H9 (cell line): Measurements from ENCODE around the gene TPP2. TPM values are rescaled to one million over a fixed set of nuclear protein-coding genes. Genes with fewer than 3 reads are reported as not detected.

Source experiments
- DNase-seq: peaks from one replicate; pipeline ENCODE4 v3.0.0-alpha.2; 2017
- H2AFZ ChIP-seq: one replicate; pipeline ENCODE4 v1.6.1; 2013; ENCODE audit warnings: mild to moderate bottlenecking, low read length, control low read depth, moderate library complexity
- H2AK5ac ChIP-seq: 2 replicates; pipeline ENCODE4 v1.6.1; 2013; ENCODE audit warnings: low read length, control low read depth, mixed read lengths; ENCODE audit not compliant: insufficient read length
- H2BK120ac ChIP-seq: one replicate; pipeline ENCODE4 v1.6.1; 2013; ENCODE audit warnings: low read depth, mild to moderate bottlenecking, low read length, control low read depth, inconsistent platforms; ENCODE audit not compliant: poor library complexity, severe bottlenecking
- H2BK12ac ChIP-seq: 2 replicates; pipeline ENCODE4 v1.6.1; 2013; ENCODE audit warnings: low read length, control low read depth, mixed read lengths, low read depth; ENCODE audit not compliant: insufficient read length
- H2BK15ac ChIP-seq: 2 replicates; pipeline ENCODE4 v1.6.1; 2013; ENCODE audit warnings: low read depth, low read length, control low read depth
- H2BK20ac ChIP-seq: one replicate; pipeline ENCODE4 v1.6.1; 2013; ENCODE audit warnings: low read depth, mild to moderate bottlenecking, low read length, control low read depth, inconsistent platforms; ENCODE audit not compliant: poor library complexity, severe bottlenecking
- H2BK5ac ChIP-seq: 2 replicates; pipeline ENCODE4 v1.6.1; 2013; ENCODE audit warnings: low read length, control low read depth, mixed read lengths; ENCODE audit not compliant: insufficient read length
- H3K14ac ChIP-seq: 2 replicates; pipeline ENCODE4 v1.6.1; 2013; ENCODE audit warnings: low read length, control low read depth; ENCODE audit not compliant: insufficient read depth
- H3K18ac ChIP-seq: 2 replicates; pipeline ENCODE4 v1.6.1; 2013; ENCODE audit warnings: low read depth, mild to moderate bottlenecking, mixed read lengths, low read length, control low read depth; ENCODE audit not compliant: insufficient read length
- H3K23ac ChIP-seq: 2 replicates; pipeline ENCODE4 v1.6.1; 2013; ENCODE audit warnings: low read length, control low read depth, mixed read lengths, low read depth; ENCODE audit not compliant: insufficient read length
- H3K23me2 ChIP-seq: 2 replicates; pipeline ENCODE4 v1.6.1; 2013; ENCODE audit warnings: low read depth, mild to moderate bottlenecking, mixed read lengths, low read length, control low read depth; ENCODE audit not compliant: insufficient read length, poor library complexity, severe bottlenecking
- H3K27ac ChIP-seq: 2 replicates; pipeline ENCODE4 v1.5.1; 2013; ENCODE audit warnings: low read length, control low read depth, mixed read lengths, low read depth; ENCODE audit not compliant: insufficient read length
- H3K27me3 ChIP-seq: 2 replicates; pipeline ENCODE4 v1.6.1; 2013; ENCODE audit warnings: low read length, control low read depth, inconsistent platforms; ENCODE audit not compliant: insufficient read depth
- H3K4ac ChIP-seq: 2 replicates; pipeline ENCODE4 v1.6.1; 2013; ENCODE audit warnings: low read depth, mild to moderate bottlenecking, control low read depth, inconsistent platforms, low read length, moderate library complexity
- H3K4me1 ChIP-seq: 2 replicates; pipeline ENCODE4 v1.6.1; 2013; ENCODE audit warnings: low read length, control low read depth, inconsistent platforms; ENCODE audit not compliant: insufficient read depth
- H3K4me2 ChIP-seq: 2 replicates; pipeline ENCODE4 v1.6.1; 2013; ENCODE audit warnings: low read length, control low read depth, mixed read lengths; ENCODE audit not compliant: insufficient read length, insufficient read depth
- H3K56ac ChIP-seq: 2 replicates; pipeline ENCODE4 v1.6.1; 2013; ENCODE audit warnings: low read depth, mild to moderate bottlenecking, mixed read lengths, low read length, control low read depth; ENCODE audit not compliant: insufficient read length
- H3K79me1 ChIP-seq: 2 replicates; pipeline ENCODE4 v1.6.1; 2013; ENCODE audit warnings: low read depth, mild to moderate bottlenecking, moderate library complexity, low read length, control low read depth, inconsistent platforms; ENCODE audit not compliant: insufficient read depth, poor library complexity, severe bottlenecking
- H3K79me2 ChIP-seq: 2 replicates; pipeline ENCODE4 v1.6.1; 2013; ENCODE audit warnings: low read length, control low read depth, inconsistent platforms; ENCODE audit not compliant: insufficient read depth
- H3K9ac ChIP-seq: 2 replicates; pipeline ENCODE4 v1.6.1; 2013; ENCODE audit warnings: low read length, control low read depth, mixed read lengths; ENCODE audit not compliant: insufficient read length; ENCODE audit errors: extremely low read depth
- H3K9me3 ChIP-seq: one replicate; pipeline ENCODE4 v1.6.1; 2013; ENCODE audit warnings: low read depth, low read length, inconsistent platforms; ENCODE audit not compliant: control insufficient read depth
- H3T11ph ChIP-seq: one replicate; pipeline ENCODE4 v1.6.1; 2013; ENCODE audit warnings: mild to moderate bottlenecking, low read length, control low read depth, inconsistent platforms
- H4K20me1 ChIP-seq: one replicate; pipeline ENCODE4 v1.6.1; 2013; ENCODE audit not compliant: control insufficient read depth, insufficient read length, insufficient read depth
- H4K5ac ChIP-seq: 2 replicates; pipeline ENCODE4 v1.6.1; 2013; ENCODE audit warnings: low read depth, mild to moderate bottlenecking, mixed read lengths, low read length, control low read depth; ENCODE audit not compliant: insufficient read length
- H4K8ac ChIP-seq: replicated peaks from 2 replicates; pipeline ENCODE4 v1.6.1; 2013; ENCODE audit warnings: low read length, control low read depth, mixed read lengths, low read depth; ENCODE audit not compliant: insufficient read length
- H4K91ac ChIP-seq: 2 replicates; pipeline ENCODE4 v1.6.1; 2013; ENCODE audit warnings: low read depth, mild to moderate bottlenecking, moderate library complexity, mixed read lengths, low read length, control low read depth; ENCODE audit not compliant: insufficient read length
- H3K27ac Mint-ChIP-seq, 3 experiments: 2 replicates in 2 of 3; 3 replicates in 1 of 3; pipeline ENCODE4 v1.8.0; 2020 to 2021; ENCODE audit warnings: mixed read lengths in 3 of 3, mild to moderate bottlenecking in 1 of 3, moderate library complexity in 1 of 3
- H3K27me3 Mint-ChIP-seq: 2 replicates; pipeline ENCODE4 v1.8.0; 2021; ENCODE audit warnings: low read depth, mild to moderate bottlenecking, moderate library complexity, mixed read lengths
- H3K36me3 Mint-ChIP-seq, 3 experiments: 2 replicates in 2 of 3; 3 replicates in 1 of 3; pipeline ENCODE4 v1.8.0; 2020 to 2021; ENCODE audit warnings: low read depth in 3 of 3, mixed read lengths in 3 of 3; ENCODE audit not compliant: insufficient read depth in 1 of 3
- H3K4me1 Mint-ChIP-seq, 2 experiments: 2 replicates each; pipeline ENCODE4 v1.8.0; 2020; ENCODE audit warnings: mixed read lengths in 2 of 2
- H3K4me3 Mint-ChIP-seq, 2 experiments: 2 replicates in 1 of 2; 3 replicates in 1 of 2; pipeline ENCODE4 v1.8.0; 2020 to 2021; ENCODE audit warnings: mild to moderate bottlenecking in 2 of 2, mixed read lengths in 2 of 2, moderate library complexity in 1 of 2
- H3K9me3 Mint-ChIP-seq, 2 experiments: 2 replicates in 1 of 2; 3 replicates in 1 of 2; pipeline ENCODE4 v1.8.0; 2020; ENCODE audit warnings: mild to moderate bottlenecking in 2 of 2, mixed read lengths in 2 of 2, moderate library complexity in 1 of 2
- CTCF ChIP-seq: fragments of 200-600 bp; sonication (generic); conservative IDR thresholded peaks from 3 replicates; pipeline ENCODE4 v1.8.0; 2021; ENCODE audit warnings: antibody characterized with exemption, mild to moderate bottlenecking
- WGBS: extraction: QIAGEN DNeasy Blood & Tissue Kit; methylation state at CpG from one replicate; pipeline ENCODE4 v1.1.7; 2013; ENCODE audit warnings: missing lambda C conversion rate, low lambda C conversion rate, mixed read lengths; ENCODE audit not compliant: insufficient read length; ENCODE audit errors: extremely low coverage; 5-methylcytosine and 5-hydroxymethylcytosine counted together
- total RNA-seq: library from RNA; stranded (reverse); gene quantifications from 2 replicates; pipeline ENCODE4 v1.2.1, GENCODE V29; 2021

The TPP2 gene
- total RNA-seq, 1 experiment from 2014 or later: 63.5 TPM

- Histone ChIP-seq H2BK15ac (no peak overlapping the region), H2AK5ac (no peak overlapping the region), H3K79me1 (no peaks in the 10 kb centered on the region), H3K79me2 (no peaks in the 10 kb centered on the region), H2BK5ac (no peak overlapping the region), H2BK12ac (no peak overlapping the region), H2BK20ac (no peak overlapping the region), H3K56ac (no peak overlapping the region), H3T11ph (no peak overlapping the region), H4K91ac (no peak overlapping the region), H3K9ac (no peak overlapping the region), H3K14ac (no peak overlapping the region), H2BK120ac (no peak overlapping the region), H2AFZ (no peak overlapping the region), H3K23me2 (no peaks in the 10 kb centered on the region), H4K8ac (no peak overlapping the region), H4K5ac (no peak overlapping the region), H3K9me3 (no peaks in the 10 kb centered on the region), H4K20me1 (no peaks in the 10 kb centered on the region), H3K4ac (no peak overlapping the region), H3K18ac (no peak overlapping the region), H3K27ac (no peak overlapping the region), H3K4me1 (no peaks in the 10 kb centered on the region), H3K4me2 (no peak overlapping the region), H3K23ac (no peak overlapping the region), H3K27me3 (no peaks in the 10 kb centered on the region)
- TF ChIP-seq CTCF: no peak
- WGBS: no CpG with 5 or more reads among the region's 3 CpGs
- H3K36me3 Mint-ChIP-seq: peaks cover 28 to 76% (median 52%) of the 10 kb centered on the region in 3 experiments
- H3K4me1 Mint-ChIP-seq: peaks cover 4 to 5% of the 10 kb centered on the region in 2 experiments; a peak in 3 of 4 replicates
- H3K27ac Mint-ChIP-seq: no peak overlapping the region
- H3K9me3 Mint-ChIP-seq: peaks cover 4% of the 10 kb centered on the region in 2 experiments; a peak in 2 of 5 replicates
- H3K4me3 Mint-ChIP-seq: no peak overlapping the region
- no peak for DNase-seq
- no peaks in the 10 kb centered on the region for H3K27me3 Mint-ChIP-seq
Observed at GRCh38 chr13:102675115-102675514, 78.3 kb downstream of the TPP2 start.
